ENCODE data around the gene PYCR2. TPM values are rescaled to one million over a fixed set of nuclear protein-coding genes. Genes with fewer than 3 reads are reported as not detected.
"Not testable (repeated sequence)": the region's sequence is repeated elsewhere in the genome, so short reads cannot be mapped to it uniquely, and the experiment has no call there.

Gene PYCR2
- total RNA-seq, 4 donors from 2014 or later: 19.5 to 66.4 (median 38.8) TPM

GRCh38 chr1:225888289-225888897 lies 35.7 kb downstream of the PYCR2 start:
- Histone ChIP-seq H3K9me3 (no peaks in the 10 kb centered on the region), H3K27me3 (no peaks in the 10 kb centered on the region), H3K36me3 (no peaks in the 10 kb centered on the region), H3K4me3 (no peak overlapping the region), H3K4me1 (no peaks in the 10 kb centered on the region), H3K27ac (no peak overlapping the region)
- intact Hi-C loops (cut with DNase I; ENCODE audit: low total_unique reads): no loop called here
- no peak for TF ChIP-seq CTCF (IDR thresholded peaks at IDR 0.05)
- TF ChIP-seq POLR2A (IDR thresholded peaks at IDR 0.05): no peak
- DNase-seq: no peak

GRCh38 chr1:225887554-225888288 lies 36.3 kb downstream of the PYCR2 start:
- intact Hi-C loops (cut with DNase I; ENCODE audit: low total_unique reads); H3K4me1 ChIP-seq; H3K36me3 ChIP-seq; DNase-seq; H3K27me3 ChIP-seq; H3K27ac ChIP-seq; H3K9me3 ChIP-seq; H3K4me3 ChIP-seq: not testable (repeated sequence)

- intact Hi-C loops (cut with DNase I; ENCODE audit: low total_unique reads): no loop called here
- DNase-seq: no peak
- no peaks in the 10 kb centered on the region for H3K4me1 ChIP-seq
- no peaks in the 10 kb centered on the region for H3K36me3 ChIP-seq
- H3K9me3 ChIP-seq: no peaks in the 10 kb centered on the region
- TF ChIP-seq CTCF (IDR thresholded peaks at IDR 0.05) (no peak), POLR2A (IDR thresholded peaks at IDR 0.05) (no peak)
- H3K27me3 ChIP-seq: no peaks in the 10 kb centered on the region
- no peak overlapping the region for H3K4me3 ChIP-seq
- no peak overlapping the region for H3K27ac ChIP-seq
These were observed 37.1 kb downstream of the PYCR2 start for GRCh38 chr1:225887030-225887314.

- no peaks in the 10 kb centered on the region for H3K36me3 ChIP-seq
- H3K4me1 ChIP-seq: no peaks in the 10 kb centered on the region
- H3K4me3 ChIP-seq: no peak overlapping the region
- no peak for DNase-seq
- no peaks in the 10 kb centered on the region for H3K9me3 ChIP-seq
- intact Hi-C loops (cut with DNase I; ENCODE audit: low total_unique reads): no loop called here
- H3K27ac ChIP-seq: no peak overlapping the region
- TF ChIP-seq POLR2A (IDR thresholded peaks at IDR 0.05) (no peak), CTCF (IDR thresholded peaks at IDR 0.05) (no peak)
- H3K27me3 ChIP-seq: no peaks in the 10 kb centered on the region
These were observed 37.7 kb downstream of the PYCR2 start for GRCh38 chr1:225886159-225887029.

- peaks cover 0 to 2% of the 10 kb centered on the region in 2 donors for H3K4me1 ChIP-seq
- no peak overlapping the region for H3K27ac ChIP-seq
- H3K9me3 ChIP-seq: no peaks in the 10 kb centered on the region
- no peaks in the 10 kb centered on the region for H3K36me3 ChIP-seq
- no peaks in the 10 kb centered on the region for H3K27me3 ChIP-seq
- intact Hi-C loops (cut with DNase I; ENCODE audit: low total_unique reads): no loop called here
- H3K4me3 ChIP-seq: no peak overlapping the region
- TF ChIP-seq CTCF (IDR thresholded peaks at IDR 0.05) (no peak), POLR2A (IDR thresholded peaks at IDR 0.05) (no peak)
- DNase-seq: no peak
These were observed 38.7 kb downstream of the PYCR2 start for GRCh38 chr1:225885336-225885735.
